LHCN-M2 (cell line): ENCODE results near the gene HOXA7. TPM values are rescaled to one million over a fixed set of nuclear protein-coding genes. Genes with fewer than 3 reads are reported as not detected.

Experiments used
- DNase-seq: peaks from one replicate; pipeline ENCODE4 v3.0.0-alpha.2; 2012; ENCODE audit warnings: low read depth
- total RNA-seq: library from RNA; depleted of rRNA; stranded (reverse); fragments of >200 nt; gene quantifications from 2 replicates; pipeline ENCODE4 v1.2.3, GENCODE V29; 2014

The HOXA7 gene
- total RNA-seq, 1 experiment from 2014 or later, result 8.3 TPM

- no peak for DNase-seq
Observed at GRCh38 chr7:27159266-27160144, 3.0 kb upstream of the HOXA7 start.

GRCh38 chr7:27158436-27159265 lies 2.2 kb upstream of the HOXA7 start:
- no peak for DNase-seq

GRCh38 chr7:27157702-27158431 lies 1.4 kb upstream of the HOXA7 start:
- DNase-seq, result no peak

GRCh38 chr7:27156916-27157701 lies 634 bp upstream of the HOXA7 start:
- DNase-seq, result no peak

GRCh38 chr7:27155816-27156507 lies 513 bp downstream of the HOXA7 start:
- DNase-seq, result peak; percentile 50

- DNase-seq, result no peak
Observed at GRCh38 chr7:27154901-27155815, 1.3 kb downstream of the HOXA7 start.

GRCh38 chr7:27154369-27154768 lies 2.1 kb downstream of the HOXA7 start:
- DNase-seq, result no peak

GRCh38 chr7:27153526-27153925 lies 2.9 kb downstream of the HOXA7 start:
- DNase-seq, result no peak

- no peak for DNase-seq
Observed at GRCh38 chr7:27152816-27153442, 3.5 kb downstream of the HOXA7 start.

GRCh38 chr7:27151931-27152815 lies 4.3 kb downstream of the HOXA7 start, which contains the start of gene HOXA3:
HOXA3 (minus strand) TSS chr7:27152583; CDS start chr7:27110640, 41,943 bp downstream.
- DNase-seq, result no peak

GRCh38 chr7:27151341-27151930 lies 5.0 kb downstream of the HOXA7 start:
- no peak for DNase-seq

GRCh38 chr7:27150568-27151340 lies 5.7 kb downstream of the HOXA7 start:
- peak; percentile 77 for DNase-seq

GRCh38 chr7:27149842-27150567 lies 6.5 kb downstream of the HOXA7 start:
- no peak for DNase-seq

GRCh38 chr7:27148756-27149641 lies 7.5 kb downstream of the HOXA7 start:
- DNase-seq, result no peak
